Fibroblast of mammary gland (primary cell): ENCODE measurements around the gene NFKBIL1.

Experiments
- DNase-seq: peaks from one replicate; pipeline ENCODE4 v3.0.0-alpha.2; 2010; ENCODE audit warnings: low read depth
- H3K4me3 ChIP-seq: 2 replicates; pipeline ENCODE4 v1.5.1; 2011; ENCODE audit warnings: low read depth, mild to moderate bottlenecking, low read length, moderate library complexity; ENCODE audit not compliant: control insufficient read depth
- TF ChIP-seq, protein P1 (sequence below): conservative IDR thresholded peaks from 2 replicates; pipeline ENCODE4 v1.5.1; 2011; ENCODE audit warnings: low read depth, low read length, inconsistent platforms; ENCODE audit not compliant: control insufficient read depth, insufficient read depth

Gene NFKBIL1

DNA sequence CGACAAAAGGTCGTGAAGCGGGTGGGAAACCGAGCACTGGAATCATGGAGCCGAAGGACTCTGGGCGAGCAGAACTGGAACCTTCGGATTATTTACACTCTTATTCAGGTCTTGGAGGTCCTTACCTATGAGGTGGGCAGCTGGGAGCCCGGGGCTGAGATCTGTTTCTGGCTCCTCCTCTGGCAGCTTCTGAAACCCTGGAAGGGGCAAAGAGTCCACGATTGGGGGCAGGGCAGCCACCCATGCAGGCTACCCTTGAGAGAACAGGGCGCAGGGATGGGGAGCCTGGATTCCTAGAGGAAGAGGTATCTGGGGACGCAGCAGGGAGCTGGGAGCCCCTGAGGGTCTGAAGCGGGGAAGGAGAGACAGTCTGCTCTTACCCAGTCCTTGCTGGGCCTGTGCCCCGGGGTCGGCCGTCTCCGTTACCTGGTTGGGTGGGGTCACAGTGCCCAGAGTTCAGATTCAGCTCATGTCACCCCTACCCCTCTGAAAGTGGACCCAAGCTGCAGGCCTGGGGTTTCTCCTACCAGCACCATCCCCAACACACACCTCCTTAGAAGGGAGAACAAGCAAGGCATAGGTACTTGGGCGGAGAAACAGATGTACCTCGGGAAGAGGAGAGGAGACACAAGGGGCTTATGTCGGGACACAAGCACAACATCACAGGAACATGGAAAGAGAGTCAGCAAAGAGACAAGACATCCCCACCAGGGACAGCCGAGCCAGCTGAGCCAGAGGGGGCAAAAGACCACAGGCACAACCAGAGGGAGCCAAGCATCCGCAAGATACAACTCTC lies 34.2 kb downstream of the NFKBIL1 start:
- peak overlapping the region; percentile 83 for H3K4me3 ChIP-seq
- DNase-seq = no peak
- TF ChIP-seq, protein P1, sequence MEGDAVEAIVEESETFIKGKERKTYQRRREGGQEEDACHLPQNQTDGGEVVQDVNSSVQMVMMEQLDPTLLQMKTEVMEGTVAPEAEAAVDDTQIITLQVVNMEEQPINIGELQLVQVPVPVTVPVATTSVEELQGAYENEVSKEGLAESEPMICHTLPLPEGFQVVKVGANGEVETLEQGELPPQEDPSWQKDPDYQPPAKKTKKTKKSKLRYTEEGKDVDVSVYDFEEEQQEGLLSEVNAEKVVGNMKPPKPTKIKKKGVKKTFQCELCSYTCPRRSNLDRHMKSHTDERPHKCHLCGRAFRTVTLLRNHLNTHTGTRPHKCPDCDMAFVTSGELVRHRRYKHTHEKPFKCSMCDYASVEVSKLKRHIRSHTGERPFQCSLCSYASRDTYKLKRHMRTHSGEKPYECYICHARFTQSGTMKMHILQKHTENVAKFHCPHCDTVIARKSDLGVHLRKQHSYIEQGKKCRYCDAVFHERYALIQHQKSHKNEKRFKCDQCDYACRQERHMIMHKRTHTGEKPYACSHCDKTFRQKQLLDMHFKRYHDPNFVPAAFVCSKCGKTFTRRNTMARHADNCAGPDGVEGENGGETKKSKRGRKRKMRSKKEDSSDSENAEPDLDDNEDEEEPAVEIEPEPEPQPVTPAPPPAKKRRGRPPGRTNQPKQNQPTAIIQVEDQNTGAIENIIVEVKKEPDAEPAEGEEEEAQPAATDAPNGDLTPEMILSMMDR = no peak

DNA sequence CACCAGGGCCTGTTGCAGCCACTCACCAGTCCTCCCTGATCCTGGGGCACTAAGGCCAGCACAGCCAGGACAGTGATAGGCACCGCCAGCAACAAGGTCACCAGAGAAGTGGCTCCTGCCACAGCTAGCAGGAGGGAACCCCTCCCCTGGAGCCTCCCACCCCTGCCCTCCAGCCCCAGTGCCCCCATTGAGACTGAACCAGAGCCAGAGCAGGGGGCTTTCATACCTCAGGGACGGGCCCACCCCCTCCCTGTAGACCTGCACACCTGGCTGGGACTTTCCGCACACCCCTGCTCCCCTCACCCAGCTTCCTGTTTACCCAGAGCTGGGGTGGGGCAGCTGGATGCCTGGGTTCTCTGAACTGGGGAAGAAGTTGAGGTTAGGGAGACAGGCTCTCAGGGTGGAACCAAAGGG lies 34.8 kb downstream of the NFKBIL1 start, which contains the start of gene LTB:
Gene LTB, minus strand, starts transcription at position 195 of the 414 bp plus-strand sequence. Its CDS starts 7 bp downstream, at position 188.
- DNase-seq = no peak
- H3K4me3 ChIP-seq = peak within 1 kb of the TSS; percentile 83
- TF ChIP-seq, protein P1 = no peak

DNA sequence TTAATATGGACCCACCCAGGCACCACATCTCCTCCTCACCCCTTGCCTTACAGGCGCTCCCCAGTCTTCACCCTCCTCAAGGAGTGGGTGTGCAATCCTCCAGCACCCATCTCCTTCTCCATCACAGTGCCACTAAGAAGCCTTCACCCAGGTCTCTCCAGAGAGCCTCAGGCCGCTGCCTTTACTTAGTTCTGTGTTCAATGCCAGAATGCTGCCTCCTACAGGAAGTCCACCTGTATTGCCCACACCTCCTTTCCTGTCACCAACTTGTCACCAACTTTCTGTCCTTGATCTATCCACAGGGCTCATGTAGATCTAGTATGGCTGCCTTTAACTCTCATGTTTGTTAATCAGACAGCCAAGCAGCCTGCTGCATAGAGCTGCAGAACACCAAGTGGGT lies 38.1 kb downstream of the NFKBIL1 start:
- TF ChIP-seq, protein P1 = peak; percentile 44
- H3K4me3 ChIP-seq = no peak overlapping the region
- peak; percentile 19 for DNase-seq

DNA sequence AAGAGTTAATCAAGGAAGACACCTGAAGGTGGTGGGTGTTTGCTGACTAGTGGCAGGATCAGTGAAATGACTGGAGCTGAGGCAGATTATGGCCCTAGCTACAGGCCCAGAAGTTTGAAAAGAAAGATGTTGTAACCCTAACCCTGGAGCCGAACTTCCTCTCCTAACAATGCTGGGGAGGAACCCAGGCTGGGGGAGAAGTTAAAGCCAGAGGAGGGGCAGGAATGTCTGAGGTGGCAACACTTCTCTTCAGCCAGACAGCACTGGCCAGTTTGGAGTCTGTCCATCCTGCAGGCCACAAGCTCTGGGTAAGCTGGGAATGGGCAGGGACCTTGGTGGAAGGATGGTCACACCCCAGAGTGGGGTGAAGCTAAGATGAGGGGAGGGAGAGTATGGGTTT lies 38.6 kb downstream of the NFKBIL1 start, which contains the start of gene LST1:
Gene LST1, plus strand, starts transcription at position 270 of the 400 bp plus-strand sequence. CDS start 1,023 bp downstream, outside the sequence.
- DNase-seq = no peak
- TF ChIP-seq, protein P1 = no peak
- H3K4me3 ChIP-seq = no peak within 1 kb of the TSS

DNA sequence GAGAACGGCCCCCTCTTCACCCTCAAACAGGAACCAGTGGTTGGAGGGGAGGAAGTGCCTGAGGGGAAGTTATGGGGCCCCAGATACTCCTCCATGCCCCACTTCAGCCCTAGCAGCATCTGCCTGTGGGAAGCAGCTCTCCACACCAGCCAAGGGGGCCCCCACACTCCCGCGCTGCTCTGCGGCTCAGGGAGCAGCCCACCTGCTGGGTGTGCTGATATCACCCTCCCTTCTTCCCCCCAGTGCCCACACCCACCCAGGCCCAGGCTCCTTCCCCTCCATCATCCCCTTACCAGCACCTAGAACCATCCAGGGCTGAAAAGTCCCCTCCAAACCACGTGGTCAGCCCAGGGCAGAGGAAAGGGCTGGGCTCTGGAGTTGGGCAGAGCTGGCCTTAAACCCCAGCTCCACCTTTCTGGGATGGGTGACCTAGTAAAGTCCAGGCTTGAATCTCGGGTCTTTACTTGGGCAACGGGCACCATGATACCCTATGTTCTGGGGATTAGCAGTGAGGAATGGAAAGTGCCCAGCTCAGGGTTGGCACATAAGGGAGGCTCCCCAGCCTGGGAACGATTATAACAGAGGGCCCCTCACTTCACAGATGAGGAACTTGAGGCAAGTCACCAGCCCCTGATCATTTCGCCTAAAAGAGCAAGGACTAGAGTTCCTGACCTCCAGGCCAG lies 39.3 kb downstream of the NFKBIL1 start:
- H3K4me3 ChIP-seq = no peak overlapping the region
- TF ChIP-seq, protein P1 = no peak
- DNase-seq = no peak

DNA sequence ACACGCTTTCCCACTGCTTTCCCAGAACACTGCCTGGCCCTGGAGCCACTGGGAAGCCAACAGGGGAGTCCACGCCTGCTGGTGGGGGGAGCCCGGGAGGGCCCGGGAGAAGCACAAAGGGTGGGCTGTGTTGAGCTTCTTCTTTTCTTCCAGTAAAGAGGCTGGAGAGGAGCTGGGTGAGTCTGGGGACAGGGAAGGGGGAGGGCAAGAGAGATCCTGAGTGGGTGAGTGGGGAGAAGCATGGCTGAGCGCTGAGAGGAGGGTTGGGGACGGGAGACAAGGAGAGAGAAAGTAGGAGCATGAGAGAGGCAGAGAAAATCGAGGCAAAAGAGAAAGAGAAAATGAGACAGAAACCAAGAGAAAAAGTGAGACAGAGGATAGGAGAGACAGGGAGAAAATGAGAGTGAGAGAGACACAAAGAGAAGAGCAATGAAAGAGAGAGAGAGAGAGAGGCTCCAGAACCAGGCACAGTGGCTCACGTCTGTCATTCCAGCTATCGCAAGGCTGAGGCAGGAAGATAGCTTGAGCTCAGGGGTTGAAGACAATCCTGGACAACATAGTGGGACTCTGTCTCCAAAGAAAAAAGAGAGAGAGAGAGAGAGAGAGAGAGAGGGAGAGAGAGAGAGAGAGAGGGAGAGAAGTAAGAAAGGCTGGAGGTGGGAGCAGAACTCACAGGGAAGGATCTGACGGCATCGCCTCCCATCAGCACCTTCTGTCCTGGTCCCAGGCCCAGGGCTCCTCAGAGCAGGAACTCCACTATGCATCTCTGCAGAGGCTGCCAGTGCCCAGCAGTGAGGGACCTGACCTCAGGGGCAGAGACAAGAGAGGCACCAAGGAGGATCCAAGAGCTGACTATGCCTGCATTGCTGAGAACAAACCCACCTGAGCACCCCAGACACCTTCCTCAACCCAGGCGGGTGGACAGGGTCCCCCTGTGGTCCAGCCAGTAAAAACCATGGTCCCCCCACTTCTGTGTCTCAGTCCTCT lies 40.7 kb downstream of the NFKBIL1 start:
- DNase-seq = no peak
- no peak overlapping the region for H3K4me3 ChIP-seq
- TF ChIP-seq, protein P1 = no peak
